Measurements from ENCODE around the gene ALOX5.

- no peak for TF ChIP-seq CTCF (conservative IDR thresholded peaks at IDR 0.05; ENCODE audit: low read depth, low read length)
- TF ChIP-seq EZH2 (IDR thresholded peaks at IDR 0.05; ENCODE audit: borderline replicate concordance, low read depth, low read length, poor library complexity, severe bottlenecking) = no peak
These were observed 7.0 kb downstream of the ALOX5 start for GRCh38 chr10:45380903-45381620.
